Measurements from ENCODE around the gene UBE2G2.

Gene UBE2G2

GRCh38 chr21:44837537-44837936 lies 35.9 kb upstream of the UBE2G2 start:
- no peaks in the 10 kb centered on the region for H3K9me3 Mint-ChIP-seq
- no peaks in the 10 kb centered on the region for H3K36me3 Mint-ChIP-seq (ENCODE audit: low read depth)

GRCh38 chr21:44836666-44837471 lies 35.2 kb upstream of the UBE2G2 start:
- TF ChIP-seq CTCF (IDR thresholded peaks at IDR 0.05; ENCODE audit: unreplicated experiment in 3 of 3): no peak
- Mint-ChIP-seq H3K9me3 (no peaks in the 10 kb centered on the region), H3K36me3 (ENCODE audit: low read depth) (no peaks in the 10 kb centered on the region), H3K27me3 (ENCODE audit: low read depth) (peaks cover 18% of the 10 kb centered on the region), H3K4me1 (no peaks in the 10 kb centered on the region), H3K27ac (peak overlapping the region in 1 of 3 experiments; percentile 43), H3K4me3 (no peak overlapping the region)

More at GRCh38 chr21:44837537-44837936, 35.9 kb upstream of the UBE2G2 start:
- H3K27ac Mint-ChIP-seq: no peak overlapping the region
- no peaks in the 10 kb centered on the region for H3K4me1 Mint-ChIP-seq
- no peak overlapping the region for H3K4me3 Mint-ChIP-seq
- no peak for TF ChIP-seq CTCF (IDR thresholded peaks at IDR 0.05; ENCODE audit: unreplicated experiment in 3 of 3)
- peaks cover 20% of the 10 kb centered on the region for H3K27me3 Mint-ChIP-seq (ENCODE audit: low read depth)

DNA sequence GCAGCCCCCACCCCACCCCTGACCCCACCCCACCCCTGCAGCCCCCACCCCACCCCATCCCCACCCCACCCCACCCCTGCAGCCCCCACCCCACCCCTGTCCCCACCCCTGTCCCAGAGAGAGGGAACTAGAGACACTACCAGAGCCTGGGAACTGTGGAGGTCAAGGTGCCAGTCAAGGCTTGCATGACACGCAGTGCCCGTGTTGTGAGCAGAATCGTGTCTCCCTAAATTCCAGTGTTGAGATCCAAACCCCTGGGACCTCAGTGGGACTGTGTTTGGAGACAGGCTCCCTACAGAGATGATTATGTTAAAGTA lies 34.7 kb upstream of the UBE2G2 start:
- H3K4me1 Mint-ChIP-seq: no peaks in the 10 kb centered on the region
- H3K27ac Mint-ChIP-seq: peak overlapping the region in 1 of 3 experiments; percentile 43
- H3K9me3 Mint-ChIP-seq: no peaks in the 10 kb centered on the region
- peaks cover 13% of the 10 kb centered on the region for H3K27me3 Mint-ChIP-seq (ENCODE audit: low read depth)
- H3K36me3 Mint-ChIP-seq (ENCODE audit: low read depth): no peaks in the 10 kb centered on the region
- no peak overlapping the region for H3K4me3 Mint-ChIP-seq
- no peak for TF ChIP-seq CTCF (IDR thresholded peaks at IDR 0.05; ENCODE audit: unreplicated experiment in 3 of 3)

DNA sequence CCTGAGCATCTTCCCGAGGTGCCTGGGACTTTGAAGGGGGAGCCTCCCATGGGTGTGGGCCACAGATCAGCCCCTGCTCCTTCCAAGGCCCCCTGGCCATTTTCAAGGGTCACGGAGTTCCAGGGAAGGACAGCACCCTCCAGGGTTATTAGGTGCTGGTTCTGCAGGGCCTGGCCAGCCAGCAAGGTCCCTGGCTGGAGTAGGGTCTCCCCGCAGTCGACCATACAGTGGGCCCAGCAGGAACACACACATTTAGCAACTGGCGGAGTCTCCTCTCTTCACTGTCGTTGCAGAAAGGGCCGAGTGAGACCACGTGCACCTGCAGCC lies 34.0 kb upstream of the UBE2G2 start:
- no peaks in the 10 kb centered on the region for H3K4me1 Mint-ChIP-seq
- peaks cover 12% of the 10 kb centered on the region for H3K27me3 Mint-ChIP-seq (ENCODE audit: low read depth)
- TF ChIP-seq CTCF (IDR thresholded peaks at IDR 0.05; ENCODE audit: unreplicated experiment in 3 of 3): no peak
- H3K4me3 Mint-ChIP-seq: no peak overlapping the region
- no peak overlapping the region for H3K27ac Mint-ChIP-seq
- H3K36me3 Mint-ChIP-seq (ENCODE audit: low read depth): no peaks in the 10 kb centered on the region
- no peaks in the 10 kb centered on the region for H3K9me3 Mint-ChIP-seq

GRCh38 chr21:44834951-44835646 lies 33.5 kb upstream of the UBE2G2 start:
- no peak overlapping the region for H3K27ac Mint-ChIP-seq
- TF ChIP-seq CTCF (IDR thresholded peaks at IDR 0.05; ENCODE audit: unreplicated experiment in 3 of 3): no peak
- H3K4me3 Mint-ChIP-seq: no peak overlapping the region
- H3K9me3 Mint-ChIP-seq: no peaks in the 10 kb centered on the region
- peaks cover 11% of the 10 kb centered on the region for H3K27me3 Mint-ChIP-seq (ENCODE audit: low read depth)
- no peaks in the 10 kb centered on the region for H3K4me1 Mint-ChIP-seq
- no peaks in the 10 kb centered on the region for H3K36me3 Mint-ChIP-seq (ENCODE audit: low read depth)

Data from nephron (organoid).